Activated CD8-positive, alpha-beta memory T cell treated with anti-CD3 and anti-CD28 coated beads, Interleukin-2, amount 10 ng/mL, durations not matched to agents 7 days and 5 days (primary cell): ENCODE measurements around the gene INF2. TPM values are rescaled to one million over a fixed set of nuclear protein-coding genes. Genes with fewer than 3 reads are reported as not detected.
"Not testable (repeated sequence)": the region's sequence is repeated elsewhere in the genome, so short reads cannot be mapped to it uniquely, and the experiment has no call there.

ENCODE experiments used
- ATAC-seq: fragments of 150-1000 bp; cut with Tn5 transposase; one replicate; pipeline ENCODE4 v1.10.0; 2021; ENCODE audit warnings: moderate library complexity
- CTCF ChIA-PET: fragments of 350-600 bp; sonication (Branson Sonifier 250); formaldehyde crosslinking; loops from one replicate; lab custom pipeline; 2021; ENCODE audit warnings: antibody characterized with exemption; lab: Charles Lee
- DNase-seq: peaks from one replicate; pipeline ENCODE4 v3.0.0-alpha.2; 2020
- H3K27ac Mint-ChIP-seq: one replicate; pipeline ENCODE4 v1.8.0; 2021; ENCODE audit warnings: mild to moderate bottlenecking, mixed read lengths
- H3K27me3 Mint-ChIP-seq: one replicate; pipeline ENCODE4 v1.8.0; 2021; ENCODE audit warnings: mixed read lengths
- H3K36me3 Mint-ChIP-seq: one replicate; pipeline ENCODE4 v1.8.0; 2021; ENCODE audit warnings: mild to moderate bottlenecking, mixed read lengths
- H3K4me1 Mint-ChIP-seq: one replicate; pipeline ENCODE4 v1.8.0; 2021; ENCODE audit warnings: mixed read lengths
- H3K4me3 Mint-ChIP-seq: one replicate; pipeline ENCODE4 v1.8.0; 2021; ENCODE audit warnings: mild to moderate bottlenecking, moderate library complexity, mixed read lengths
- H3K9me3 Mint-ChIP-seq: one replicate; pipeline ENCODE4 v1.8.0; 2022; ENCODE audit warnings: low read depth, mixed read lengths
- total RNA-seq, 2 experiments: library from RNA; stranded (reverse); gene quantifications; one replicate each; pipeline ENCODE4 v1.2.3, GENCODE V29; 2021

The INF2 gene
- total RNA-seq, 2 experiments from 2014 or later: 59.9 to 63.6 TPM

GRCh38 chr14:104671330-104671977, 18.0 kb upstream of the INF2 start:
- H3K4me3 Mint-ChIP-seq: not testable (repeated sequence)

GRCh38 chr14:104672119-104672518, 17.3 kb upstream of the INF2 start:
- peaks cover 29% of the 10 kb centered on the region for H3K27me3 Mint-ChIP-seq
- ATAC-seq, DNase-seq, CTCF ChIA-PET, H3K36me3 Mint-ChIP-seq, H3K4me1 Mint-ChIP-seq, H3K4me3 Mint-ChIP-seq, H3K27ac Mint-ChIP-seq, H3K9me3 Mint-ChIP-seq: not testable (repeated sequence)

More at GRCh38 chr14:104671330-104671977, 18.0 kb upstream of the INF2 start:
- H3K27me3 Mint-ChIP-seq: peaks cover 27% of the 10 kb centered on the region
- H3K36me3 Mint-ChIP-seq, H3K4me1 Mint-ChIP-seq, CTCF ChIA-PET, ATAC-seq, H3K27ac Mint-ChIP-seq, H3K9me3 Mint-ChIP-seq: not testable (repeated sequence)
- DNase-seq: peak; percentile 37

GRCh38 chr14:104673481-104673880, 15.9 kb upstream of the INF2 start:
- no peaks in the 10 kb centered on the region for H3K36me3 Mint-ChIP-seq
- H3K27ac Mint-ChIP-seq: no peak overlapping the region
- H3K4me1 Mint-ChIP-seq: peaks cover 17% of the 10 kb centered on the region
- H3K27me3 Mint-ChIP-seq: peaks cover 27% of the 10 kb centered on the region
- CTCF ChIA-PET: no interaction called here
- ATAC-seq: no peak
- no peak for DNase-seq
- no peaks in the 10 kb centered on the region for H3K9me3 Mint-ChIP-seq
- H3K4me3 Mint-ChIP-seq: no peak overlapping the region

GRCh38 chr14:104675447-104675846, 14.0 kb upstream of the INF2 start:
- Mint-ChIP-seq H3K36me3 (no peaks in the 10 kb centered on the region), H3K27ac (no peak overlapping the region), H3K4me3 (no peak overlapping the region), H3K27me3 (peaks cover 20% of the 10 kb centered on the region), H3K9me3 (no peaks in the 10 kb centered on the region), H3K4me1 (peaks cover 20% of the 10 kb centered on the region)
- ATAC-seq (no peak), DNase-seq (no peak)
- CTCF ChIA-PET: interaction anchor here (1.6 kb wide), 1 partner anchor 10 kb away, joined by 4 read pairs; no protein-coding TSS in a partner anchor

- no peaks in the 10 kb centered on the region for H3K36me3 Mint-ChIP-seq
- no peak overlapping the region for H3K4me3 Mint-ChIP-seq
These were observed 13.2 kb upstream of the INF2 start for GRCh38 chr14:104676130-104676693.

GRCh38 chr14:104676694-104677511, 12.5 kb upstream of the INF2 start:
- Mint-ChIP-seq H3K27ac (no peak overlapping the region), H3K4me3 (no peak overlapping the region), H3K9me3 (no peaks in the 10 kb centered on the region), H3K27me3 (peaks cover 12% of the 10 kb centered on the region), H3K36me3 (no peaks in the 10 kb centered on the region), H3K4me1 (peaks cover 20% of the 10 kb centered on the region)
- ATAC-seq: peak; percentile 4
- CTCF ChIA-PET: interaction anchor here (0.7 to 3.1 kb wide), 7 partner anchors 11 to 124 kb away, joined by 3 to 17 read pairs (median 7); partner anchors contain the start of genes ADSS1 and ZBTB42
- no peak for DNase-seq

More at GRCh38 chr14:104676130-104676693, 13.2 kb upstream of the INF2 start:
- Mint-ChIP-seq H3K27ac (no peak overlapping the region), H3K4me1 (peaks cover 20% of the 10 kb centered on the region), H3K27me3 (peaks cover 15% of the 10 kb centered on the region), H3K9me3 (no peaks in the 10 kb centered on the region)
- no peak for ATAC-seq
- CTCF ChIA-PET: interaction anchor here (1.9 kb wide), 1 partner anchor 19 kb away, joined by 7 read pairs; no protein-coding TSS in a partner anchor
- DNase-seq: no peak

- Mint-ChIP-seq H3K4me1 (peaks cover 20% of the 10 kb centered on the region), H3K4me3 (peak overlapping the region; percentile 65), H3K9me3 (no peaks in the 10 kb centered on the region), H3K27ac (peak overlapping the region; percentile 78), H3K36me3 (no peaks in the 10 kb centered on the region), H3K27me3 (peaks cover 10% of the 10 kb centered on the region)
- CTCF ChIA-PET: interaction anchor here (0.7 to 3.1 kb wide), 12 partner anchors 10 to 123 kb away, joined by 3 to 17 read pairs (median 4); partner anchors contain the start of genes ADSS1, SIVA1 and ZBTB42
- ATAC-seq: peak; percentile 83
- DNase-seq: peak; percentile 75
These were observed 11.7 kb upstream of the INF2 start for GRCh38 chr14:104677512-104678332.

- H3K36me3 Mint-ChIP-seq: no peaks in the 10 kb centered on the region
- ATAC-seq (no peak), DNase-seq (no peak)
- CTCF ChIA-PET: interaction anchor here (0.9 to 3.1 kb wide), 9 partner anchors 9 to 90 kb away, joined by 3 to 17 read pairs (median 7); partner anchors contain the start of genes ADSS1 and SIVA1
- peak overlapping the region; percentile 78 for H3K27ac Mint-ChIP-seq
- H3K4me3 Mint-ChIP-seq: peak overlapping the region; percentile 65
- H3K27me3 Mint-ChIP-seq: peaks cover 10% of the 10 kb centered on the region
- H3K4me1 Mint-ChIP-seq: peaks cover 20% of the 10 kb centered on the region
- H3K9me3 Mint-ChIP-seq: no peaks in the 10 kb centered on the region
These were observed 11.1 kb upstream of the INF2 start for GRCh38 chr14:104678346-104678745.

GRCh38 chr14:104678901-104679705, 10.3 kb upstream of the INF2 start:
- no peak for DNase-seq
- Mint-ChIP-seq H3K27me3 (peaks cover 10% of the 10 kb centered on the region), H3K9me3 (no peaks in the 10 kb centered on the region), H3K4me3 (no peak overlapping the region), H3K27ac (no peak overlapping the region), H3K4me1 (peaks cover 16% of the 10 kb centered on the region), H3K36me3 (no peaks in the 10 kb centered on the region)
- no peak for ATAC-seq
- CTCF ChIA-PET: interaction anchor here (1.2 to 3.1 kb wide), 7 partner anchors 9 to 90 kb away, joined by 3 to 17 read pairs (median 7); partner anchors contain the start of genes ADSS1 and SIVA1

- no peak overlapping the region for H3K27ac Mint-ChIP-seq
- H3K4me3 Mint-ChIP-seq: no peak overlapping the region
- H3K36me3 Mint-ChIP-seq: no peaks in the 10 kb centered on the region
These were observed 9.2 kb upstream of the INF2 start for GRCh38 chr14:104680056-104680805.

More at GRCh38 chr14:104680056-104680805, 9.2 kb upstream of the INF2 start:
- CTCF ChIA-PET: interaction anchor here (1.0 kb wide), 1 partner anchor 35 kb away, joined by 3 read pairs; no protein-coding TSS in a partner anchor
- Mint-ChIP-seq H3K27me3 (peaks cover 7% of the 10 kb centered on the region), H3K9me3 (no peaks in the 10 kb centered on the region), H3K4me1 (peaks cover 17% of the 10 kb centered on the region)
- DNase-seq (no peak), ATAC-seq (no peak)
